GM19438 (cell line): Measurements from ENCODE around the gene PLPP3.

Experiments
- ATAC-seq: cut with Tn5 transposase; IDR thresholded peaks from one replicate; pipeline ENCODE4 v1.9.1; 2021; ENCODE audit warnings: low read depth; ENCODE audit not compliant: unreplicated experiment

PLPP3 gene

GRCh38 chr1:56527548-56528302 lies 51.6 kb downstream of the PLPP3 start:
- no peak for ATAC-seq

- peak; percentile 64 for ATAC-seq
These were observed 52.7 kb downstream of the PLPP3 start for GRCh38 chr1:56526571-56527174.

- ATAC-seq = peak; percentile 93
These were observed 53.8 kb downstream of the PLPP3 start for GRCh38 chr1:56525489-56526041.

- ATAC-seq = no peak
These were observed 55.1 kb downstream of the PLPP3 start for GRCh38 chr1:56524263-56524662.

- ATAC-seq = no peak
These were observed 56.7 kb downstream of the PLPP3 start for GRCh38 chr1:56522680-56523079.

GRCh38 chr1:56520016-56520601 lies 59.3 kb downstream of the PLPP3 start:
- no peak for ATAC-seq

- no peak for ATAC-seq
These were observed 61.8 kb downstream of the PLPP3 start for GRCh38 chr1:56517404-56518130.

- ATAC-seq = peak; percentile 79
These were observed 62.7 kb downstream of the PLPP3 start for GRCh38 chr1:56516539-56517252.

GRCh38 chr1:56515898-56516538 lies 63.3 kb downstream of the PLPP3 start:
- no peak for ATAC-seq

- ATAC-seq = no peak
These were observed 66.5 kb downstream of the PLPP3 start for GRCh38 chr1:56512724-56513494.

- no peak for ATAC-seq
These were observed 67.6 kb downstream of the PLPP3 start for GRCh38 chr1:56511766-56512165.

GRCh38 chr1:56511364-56511763 lies 68.0 kb downstream of the PLPP3 start:
- no peak for ATAC-seq

- ATAC-seq = no peak
These were observed 68.7 kb downstream of the PLPP3 start for GRCh38 chr1:56510642-56511021.

GRCh38 chr1:56509713-56510641 lies 69.4 kb downstream of the PLPP3 start:
- ATAC-seq = no peak

GRCh38 chr1:56508523-56508983 lies 70.8 kb downstream of the PLPP3 start:
- no peak for ATAC-seq

- ATAC-seq = no peak
These were observed 71.3 kb downstream of the PLPP3 start for GRCh38 chr1:56507925-56508522.

- no peak for ATAC-seq
These were observed 72.3 kb downstream of the PLPP3 start for GRCh38 chr1:56506951-56507491.
